HG03571 (cell line): ENCODE results near the gene TPH2.

Experiments
- ATAC-seq: cut with Tn5 transposase; IDR thresholded peaks from one replicate; pipeline ENCODE4 v1.9.1; 2021; ENCODE audit not compliant: unreplicated experiment

The TPH2 gene

GRCh38 chr12:71958457-71958856 is 19.8 kb downstream of the TPH2 start:
- no peak for ATAC-seq

GRCh38 chr12:71958993-71959578 is 20.4 kb downstream of the TPH2 start:
- ATAC-seq = no peak

GRCh38 chr12:71967211-71967610 is 28.6 kb downstream of the TPH2 start:
- no peak for ATAC-seq

GRCh38 chr12:71969330-71969729 is 30.7 kb downstream of the TPH2 start:
- no peak for ATAC-seq

GRCh38 chr12:71970031-71970430 is 31.4 kb downstream of the TPH2 start:
- no peak for ATAC-seq

GRCh38 chr12:71972441-71973074 is 33.9 kb downstream of the TPH2 start:
- no peak for ATAC-seq

- no peak for ATAC-seq
Measured at GRCh38 chr12:71973687-71974086, 35.0 kb downstream of the TPH2 start.

- no peak for ATAC-seq
Measured at GRCh38 chr12:71980538-71980937, 41.9 kb downstream of the TPH2 start.

- no peak for ATAC-seq
Measured at GRCh38 chr12:71981149-71981548, 42.5 kb downstream of the TPH2 start.

GRCh38 chr12:71994715-71995114 is 56.1 kb downstream of the TPH2 start:
- ATAC-seq = no peak

GRCh38 chr12:71999795-72000194 is 61.1 kb downstream of the TPH2 start:
- ATAC-seq = no peak

GRCh38 chr12:72000969-72001648 is 62.5 kb downstream of the TPH2 start:
- ATAC-seq = no peak

GRCh38 chr12:72006766-72007165 is 68.1 kb downstream of the TPH2 start:
- no peak for ATAC-seq

- ATAC-seq = no peak
Measured at GRCh38 chr12:72010356-72010755, 71.7 kb downstream of the TPH2 start.

GRCh38 chr12:72011374-72011773 is 72.7 kb downstream of the TPH2 start:
- ATAC-seq = no peak

GRCh38 chr12:72012874-72013273 is 74.2 kb downstream of the TPH2 start:
- no peak for ATAC-seq

GRCh38 chr12:72015895-72016294 is 77.2 kb downstream of the TPH2 start:
- ATAC-seq = no peak

- peak; percentile 98 for ATAC-seq
Measured at GRCh38 chr12:72017054-72017651, 78.5 kb downstream of the TPH2 start.

GRCh38 chr12:72018036-72018435 is 79.4 kb downstream of the TPH2 start:
- ATAC-seq = no peak

GRCh38 chr12:72024613-72025012 is 86.0 kb downstream of the TPH2 start:
- ATAC-seq = no peak

- no peak for ATAC-seq
Measured at GRCh38 chr12:72025524-72025923, 86.9 kb downstream of the TPH2 start.

- no peak for ATAC-seq
Measured at GRCh38 chr12:72028966-72029365, 90.3 kb downstream of the TPH2 start.
